Naive thymus-derived CD4-positive, alpha-beta T cell (primary cell): ENCODE data around the gene ARFGEF2. TPM values are rescaled to one million over a fixed set of nuclear protein-coding genes. Genes with fewer than 3 reads are reported as not detected.
A peak's percentile ranks its signal among the peaks of the same experiment; 100 is the strongest.

Source experiments
- ATAC-seq: fragments of 150-1000 bp; cut with Tn5 transposase; 2 replicates; pipeline ENCODE4 v1.10.0; 2021; ENCODE audit warnings: mild to moderate bottlenecking, moderate library complexity
- CTCF ChIA-PET: fragments of 350-600 bp; sonication (Branson Sonifier 250); formaldehyde crosslinking; loops from one replicate; lab custom pipeline; 2021; ENCODE audit warnings: antibody characterized with exemption; lab: Charles Lee
- POLR2A ChIA-PET: fragments of 350-600 bp; sonication (Branson Sonifier 250); formaldehyde crosslinking; loops from one replicate; lab custom pipeline; 2021; ENCODE audit warnings: antibody characterized with exemption, inconsistent platforms; lab: Charles Lee
- DNase-seq, 9 donors: peaks; one replicate each; pipeline versions ENCODE4 v3.0.0 to v3.0.0-alpha.2; 2020 to 2022; ENCODE audit warnings: mixed read lengths in 1 of 9
- H3K27ac ChIP-seq: one replicate; pipeline ENCODE4 v1.7.0; 2013; ENCODE audit warnings: mild to moderate bottlenecking, low read depth, low read length, moderate library complexity
- H3K27me3 ChIP-seq, 2 donors: one replicate each; pipeline ENCODE4 v1.7.0; 2013; ENCODE audit warnings: low read length in 2 of 2, mild to moderate bottlenecking in 2 of 2, moderate library complexity in 2 of 2; ENCODE audit not compliant: control insufficient read depth in 2 of 2, insufficient read depth in 2 of 2
- H3K36me3 ChIP-seq, 3 experiments: 1 replicate in 2 of 3; 2 replicates in 1 of 3; pipeline ENCODE4 v1.7.0; 2013; ENCODE audit warnings: low read length in 3 of 3, mild to moderate bottlenecking in 3 of 3, moderate library complexity in 1 of 3; ENCODE audit not compliant: insufficient read depth in 3 of 3, control insufficient read depth in 2 of 3
- H3K4me1 ChIP-seq, 2 donors: one replicate each; pipeline ENCODE4 v1.7.0; 2013; ENCODE audit warnings: low read length in 2 of 2, mild to moderate bottlenecking in 2 of 2, moderate library complexity in 1 of 2; ENCODE audit not compliant: control insufficient read depth in 2 of 2, insufficient read depth in 2 of 2
- H3K4me3 ChIP-seq: 2 replicates; pipeline ENCODE4 v1.7.0; 2013; ENCODE audit warnings: mild to moderate bottlenecking, low read length
- H3K9me3 ChIP-seq, 3 experiments: 1 replicate in 2 of 3; 2 replicates in 1 of 3; pipeline ENCODE4 v1.7.0; 2013; ENCODE audit warnings: low read length in 3 of 3; ENCODE audit not compliant: control insufficient read depth in 2 of 3
- H3K27ac Mint-ChIP-seq, 9 donors: one replicate each; pipeline ENCODE4 v1.8.0; 2020 to 2022; ENCODE audit warnings: mixed read lengths in 9 of 9, mild to moderate bottlenecking in 8 of 9, moderate library complexity in 5 of 9, inconsistent platforms in 2 of 9
- H3K27me3 Mint-ChIP-seq, 5 donors: one replicate each; pipeline ENCODE4 v1.8.0; 2021 to 2022; ENCODE audit warnings: mixed read lengths in 5 of 5, mild to moderate bottlenecking in 1 of 5
- H3K36me3 Mint-ChIP-seq, 5 donors: one replicate each; pipeline ENCODE4 v1.8.0; 2020 to 2022; ENCODE audit warnings: mixed read lengths in 5 of 5, mild to moderate bottlenecking in 3 of 5, inconsistent platforms in 1 of 5
- H3K4me1 Mint-ChIP-seq, 7 donors: one replicate each; pipeline ENCODE4 v1.8.0; 2020 to 2022; ENCODE audit warnings: mixed read lengths in 7 of 7, mild to moderate bottlenecking in 3 of 7, inconsistent platforms in 1 of 7
- H3K4me3 Mint-ChIP-seq, 10 donors: one replicate each; pipeline ENCODE4 v1.8.0; 2020 to 2022; ENCODE audit warnings: mild to moderate bottlenecking in 10 of 10, mixed read lengths in 10 of 10, moderate library complexity in 6 of 10, inconsistent platforms in 2 of 10
- H3K9me3 Mint-ChIP-seq, 11 donors: one replicate each; pipeline ENCODE4 v1.8.0; 2020 to 2022; ENCODE audit warnings: mixed read lengths in 11 of 11, mild to moderate bottlenecking in 4 of 11, inconsistent platforms in 1 of 11, moderate library complexity in 1 of 11
- intact Hi-C, 2 donors: fragments of 100-400 bp; cut with micrococcal nuclease; formaldehyde crosslinking; loops; one replicate each; pipeline ENCODE4 v1.15.1; 2023
- polyA plus RNA-seq, 2 donors: library from polyadenylated mRNA; unstranded; fragments of 300-500 nt; fragmentation: Illumina TruSeq; gene quantifications; one replicate each; pipeline ENCODE4 v1.2.3, GENCODE V29; 2021
- total RNA-seq, 6 experiments: library from RNA in 5 of 6; stranded (reverse) in 5 of 6; gene quantifications; 1 replicate in 5 of 6; 2 replicates in 1 of 6; pipeline ENCODE4 v1.2.3 and lab custom pipeline; 2021 to 2026

The ARFGEF2 gene
- total and polyA plus RNA-seq, 7 experiments from 2014 or later, result 10.1 to 33.5 (median 29.9) TPM

GRCh38 chr20:49034070-49034732, 112.7 kb downstream of the ARFGEF2 start:
- no peak overlapping the region for H3K4me3 ChIP-seq
- H3K4me3 Mint-ChIP-seq, result no peak overlapping the region
- DNase-seq (no peak), ATAC-seq (no peak)
- H3K9me3 ChIP-seq, result no peaks in the 10 kb centered on the region
- ChIA-PET POLR2A (no interaction called here), CTCF (no interaction called here)
- H3K27ac ChIP-seq, result no peak overlapping the region
- peaks cover 14 to 18% of the 10 kb centered on the region in 2 donors for H3K4me1 ChIP-seq
- H3K9me3 Mint-ChIP-seq, result no peaks in the 10 kb centered on the region
- intact Hi-C loops, result no loop called here
- no peaks in the 10 kb centered on the region for H3K27me3 Mint-ChIP-seq
- H3K36me3 ChIP-seq, result peaks cover 8 to 43% (median 10%) of the 10 kb centered on the region in 3 experiments
- H3K27me3 ChIP-seq, result no peaks in the 10 kb centered on the region
- peaks cover 9 to 25% (median 17%) of the 10 kb centered on the region in 5 donors for H3K36me3 Mint-ChIP-seq
- peaks cover 7 to 18% (median 16%) of the 10 kb centered on the region in 7 donors for H3K4me1 Mint-ChIP-seq
- H3K27ac Mint-ChIP-seq, result no peak overlapping the region

DNA sequence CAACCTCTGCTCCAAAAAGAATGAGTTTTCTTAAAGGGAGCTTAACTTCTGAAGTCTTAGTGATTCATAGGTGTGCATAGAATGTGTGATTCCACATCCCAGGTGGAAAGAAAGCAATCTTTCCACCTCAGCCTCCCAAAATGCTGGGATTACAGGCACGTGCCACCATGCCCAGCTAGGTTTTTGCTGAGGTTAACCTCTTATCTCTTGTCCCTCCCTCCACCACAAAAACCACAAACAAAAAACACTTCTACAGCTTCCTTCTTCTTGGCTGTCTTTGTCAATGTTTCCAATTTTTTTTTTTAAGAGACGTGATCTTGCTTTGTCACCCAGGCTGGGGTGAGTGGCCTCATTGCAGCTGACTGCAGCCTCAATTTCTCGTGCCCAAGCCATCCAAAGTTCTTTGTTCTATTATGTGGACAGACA, 116.5 kb downstream of the ARFGEF2 start:
- ATAC-seq, result peak; percentile 75
- no peaks in the 10 kb centered on the region for H3K27me3 ChIP-seq
- Mint-ChIP-seq H3K9me3 (no peaks in the 10 kb centered on the region), H3K27ac (peak overlapping the region; percentile 29 to 80 (median 56)), H3K4me3 (peak overlapping the region in 9 of 10 donors; percentile 54 to 81 (median 67)), H3K36me3 (peaks cover 2 to 15% (median 9%) of the 10 kb centered on the region in 5 donors), H3K4me1 (peaks cover 7 to 23% (median 21%) of the 10 kb centered on the region in 7 donors), H3K27me3 (no peaks in the 10 kb centered on the region)
- intact Hi-C loops, result loop anchor here in 1 of 2 donors (1.0 kb wide), 1 partner anchor 8 kb away; the partner anchor contains the start of gene CSE1L
- H3K27ac ChIP-seq, result no peak overlapping the region
- no peak overlapping the region for H3K4me3 ChIP-seq
- H3K9me3 ChIP-seq, result no peaks in the 10 kb centered on the region
- ChIA-PET POLR2A (interaction anchor here (1.1 to 2.1 kb wide), 3 partner anchors 8 to 37 kb away, joined by 3 to 13 read pairs (median 4); partner anchors contain the start of gene CSE1L), CTCF (interaction anchor here (0.7 kb wide), 1 partner anchor 49 kb away, joined by 3 read pairs; no protein-coding TSS in a partner anchor)
- peaks cover 14 to 18% of the 10 kb centered on the region in 2 donors for H3K4me1 ChIP-seq
- DNase-seq, result peak in 8 of 9 donors; percentile 29 to 56 (median 38)
- H3K36me3 ChIP-seq, result peaks cover 3 to 15% (median 4%) of the 10 kb centered on the region in 3 experiments

GRCh38 chr20:49039854-49040253, 118.3 kb downstream of the ARFGEF2 start:
- Mint-ChIP-seq H3K36me3 (peaks cover 0 to 7% (median 0%) of the 10 kb centered on the region in 5 donors), H3K9me3 (no peaks in the 10 kb centered on the region), H3K27me3 (no peaks in the 10 kb centered on the region), H3K27ac (peak overlapping the region in 1 of 9 donors; percentile 79), H3K4me1 (peaks cover 7 to 28% (median 22%) of the 10 kb centered on the region in 7 donors), H3K4me3 (no peak overlapping the region)
- H3K36me3 ChIP-seq, result no peaks in the 10 kb centered on the region
- CTCF ChIA-PET, result no interaction called here
- DNase-seq (no peak), ATAC-seq (no peak)
- no peak overlapping the region for H3K4me3 ChIP-seq
- H3K27ac ChIP-seq, result no peak overlapping the region
- H3K27me3 ChIP-seq, result no peaks in the 10 kb centered on the region
- peaks cover 14 to 18% of the 10 kb centered on the region in 2 donors for H3K4me1 ChIP-seq
- intact Hi-C loops, result no loop called here
- POLR2A ChIA-PET, result interaction anchor here (1.0 kb wide), 1 partner anchor 10 kb away, joined by 4 read pairs; no protein-coding TSS in a partner anchor
- no peaks in the 10 kb centered on the region for H3K9me3 ChIP-seq

DNA sequence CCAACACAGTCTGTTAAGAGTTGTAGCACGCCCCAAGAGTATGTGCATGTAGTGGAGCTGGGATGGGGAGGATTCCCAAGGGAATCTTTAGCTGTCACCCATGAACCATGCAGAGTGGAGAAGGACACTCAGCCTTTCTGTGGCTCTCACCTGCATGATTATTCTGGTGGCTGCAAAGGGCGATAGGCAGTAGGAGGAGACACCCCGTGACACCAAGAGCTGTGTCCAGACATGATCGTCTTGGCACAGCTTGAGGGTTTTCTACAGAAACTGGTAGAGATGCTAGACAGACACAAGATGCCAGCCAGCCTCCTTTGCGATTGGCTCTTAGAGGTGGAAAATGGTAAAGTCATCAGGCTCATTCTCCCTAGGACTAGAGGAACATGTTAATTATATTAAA, 121.5 kb downstream of the ARFGEF2 start:
- intact Hi-C loops, result no loop called here
- Mint-ChIP-seq H3K27ac (peak overlapping the region in 2 of 9 donors; percentile 8 to 65), H3K4me1 (peaks cover 17 to 38% (median 35%) of the 10 kb centered on the region in 7 donors), H3K36me3 (peaks cover 0 to 11% (median 0%) of the 10 kb centered on the region in 5 donors), H3K27me3 (peaks cover 0 to 4% (median 0%) of the 10 kb centered on the region in 5 donors), H3K9me3 (no peaks in the 10 kb centered on the region), H3K4me3 (peak overlapping the region in 1 of 10 donors; percentile 34)
- Histone ChIP-seq H3K36me3 (peaks cover 0 to 5% (median 0%) of the 10 kb centered on the region in 3 experiments), H3K27ac (no peak overlapping the region), H3K9me3 (no peaks in the 10 kb centered on the region), H3K27me3 (no peaks in the 10 kb centered on the region), H3K4me1 (peaks cover 13 to 18% of the 10 kb centered on the region in 2 donors), H3K4me3 (no peak overlapping the region)
- CTCF ChIA-PET, result no interaction called here
- DNase-seq, result no peak
- ATAC-seq, result no peak
- POLR2A ChIA-PET, result interaction anchor here (0.7 kb wide), 1 partner anchor 19 kb away, joined by 5 read pairs; no protein-coding TSS in a partner anchor

- DNase-seq, result no peak
- H3K4me3 Mint-ChIP-seq, result peak overlapping the region; percentile 94 to 99 (median 98)
- peak overlapping the region; percentile 92 to 100 (median 98) for H3K27ac Mint-ChIP-seq
- Histone ChIP-seq H3K36me3 (peaks cover 0 to 5% (median 0%) of the 10 kb centered on the region in 3 experiments), H3K27me3 (no peaks in the 10 kb centered on the region), H3K27ac (peak overlapping the region; percentile 89), H3K9me3 (no peaks in the 10 kb centered on the region), H3K4me1 (peaks cover 11 to 14% of the 10 kb centered on the region in 2 donors), H3K4me3 (peak overlapping the region; percentile 99)
- intact Hi-C loops, result loop anchor here (1.0 to 5.0 kb wide), 10 partner anchors 7 to 1688 kb away; partner anchors contain the start of genes ARFGEF2 (in 2 of the 2), DDX27 (in 2 of the 2), STAU1 (in 2 of the 2) and ZNFX1 (in 2 of the 2)
- peaks cover 16 to 44% (median 38%) of the 10 kb centered on the region in 7 donors for H3K4me1 Mint-ChIP-seq
- ATAC-seq, result no peak
- ChIA-PET POLR2A (interaction anchor here (0.9 to 2.5 kb wide), 10 partner anchors 8 to 233 kb away, joined by 3 to 13 read pairs (median 4); partner anchors contain the start of gene ZNFX1), CTCF (interaction anchor here (0.7 kb wide), 1 partner anchor 10 kb away, joined by 3 read pairs; no protein-coding TSS in a partner anchor)
- H3K36me3 Mint-ChIP-seq, result peaks cover 0 to 18% (median 6%) of the 10 kb centered on the region in 5 donors
- H3K27me3 Mint-ChIP-seq, result peaks cover 0 to 4% (median 0%) of the 10 kb centered on the region in 5 donors
- H3K9me3 Mint-ChIP-seq, result peaks cover 0 to 2% (median 0%) of the 10 kb centered on the region in 11 donors
Measured at GRCh38 chr20:49045440-49046086, 124.1 kb downstream of the ARFGEF2 start.
